H9 (cell line): Measurements from ENCODE around the gene SYNPO2. TPM values are rescaled to one million over a fixed set of nuclear protein-coding genes. Genes with fewer than 3 reads are reported as not detected.
A peak's percentile ranks its signal among the peaks of the same experiment; 100 is the strongest.

Source experiments
- DNase-seq: peaks from one replicate; pipeline ENCODE4 v3.0.0-alpha.2; 2017
- H2AFZ ChIP-seq: one replicate; pipeline ENCODE4 v1.6.1; 2013; ENCODE audit warnings: mild to moderate bottlenecking, low read length, control low read depth, moderate library complexity
- H2AK5ac ChIP-seq: 2 replicates; pipeline ENCODE4 v1.6.1; 2013; ENCODE audit warnings: low read length, control low read depth, mixed read lengths; ENCODE audit not compliant: insufficient read length
- H2BK120ac ChIP-seq: one replicate; pipeline ENCODE4 v1.6.1; 2013; ENCODE audit warnings: low read depth, mild to moderate bottlenecking, low read length, control low read depth, inconsistent platforms; ENCODE audit not compliant: poor library complexity, severe bottlenecking
- H2BK12ac ChIP-seq: 2 replicates; pipeline ENCODE4 v1.6.1; 2013; ENCODE audit warnings: low read length, control low read depth, mixed read lengths, low read depth; ENCODE audit not compliant: insufficient read length
- H2BK15ac ChIP-seq: 2 replicates; pipeline ENCODE4 v1.6.1; 2013; ENCODE audit warnings: low read depth, low read length, control low read depth
- H2BK20ac ChIP-seq: one replicate; pipeline ENCODE4 v1.6.1; 2013; ENCODE audit warnings: low read depth, mild to moderate bottlenecking, low read length, control low read depth, inconsistent platforms; ENCODE audit not compliant: poor library complexity, severe bottlenecking
- H2BK5ac ChIP-seq: 2 replicates; pipeline ENCODE4 v1.6.1; 2013; ENCODE audit warnings: low read length, control low read depth, mixed read lengths; ENCODE audit not compliant: insufficient read length
- H3K14ac ChIP-seq: 2 replicates; pipeline ENCODE4 v1.6.1; 2013; ENCODE audit warnings: low read length, control low read depth; ENCODE audit not compliant: insufficient read depth
- H3K18ac ChIP-seq: 2 replicates; pipeline ENCODE4 v1.6.1; 2013; ENCODE audit warnings: low read depth, mild to moderate bottlenecking, mixed read lengths, low read length, control low read depth; ENCODE audit not compliant: insufficient read length
- H3K23ac ChIP-seq: 2 replicates; pipeline ENCODE4 v1.6.1; 2013; ENCODE audit warnings: low read length, control low read depth, mixed read lengths, low read depth; ENCODE audit not compliant: insufficient read length
- H3K23me2 ChIP-seq: 2 replicates; pipeline ENCODE4 v1.6.1; 2013; ENCODE audit warnings: low read depth, mild to moderate bottlenecking, mixed read lengths, low read length, control low read depth; ENCODE audit not compliant: insufficient read length, poor library complexity, severe bottlenecking
- H3K27ac ChIP-seq: 2 replicates; pipeline ENCODE4 v1.5.1; 2013; ENCODE audit warnings: low read length, control low read depth, mixed read lengths, low read depth; ENCODE audit not compliant: insufficient read length
- H3K27me3 ChIP-seq: 2 replicates; pipeline ENCODE4 v1.6.1; 2013; ENCODE audit warnings: low read length, control low read depth, inconsistent platforms; ENCODE audit not compliant: insufficient read depth
- H3K4ac ChIP-seq: 2 replicates; pipeline ENCODE4 v1.6.1; 2013; ENCODE audit warnings: low read depth, mild to moderate bottlenecking, control low read depth, inconsistent platforms, low read length, moderate library complexity
- H3K4me1 ChIP-seq: 2 replicates; pipeline ENCODE4 v1.6.1; 2013; ENCODE audit warnings: low read length, control low read depth, inconsistent platforms; ENCODE audit not compliant: insufficient read depth
- H3K4me2 ChIP-seq: 2 replicates; pipeline ENCODE4 v1.6.1; 2013; ENCODE audit warnings: low read length, control low read depth, mixed read lengths; ENCODE audit not compliant: insufficient read length, insufficient read depth
- H3K56ac ChIP-seq: 2 replicates; pipeline ENCODE4 v1.6.1; 2013; ENCODE audit warnings: low read depth, mild to moderate bottlenecking, mixed read lengths, low read length, control low read depth; ENCODE audit not compliant: insufficient read length
- H3K79me1 ChIP-seq: 2 replicates; pipeline ENCODE4 v1.6.1; 2013; ENCODE audit warnings: low read depth, mild to moderate bottlenecking, moderate library complexity, low read length, control low read depth, inconsistent platforms; ENCODE audit not compliant: insufficient read depth, poor library complexity, severe bottlenecking
- H3K79me2 ChIP-seq: 2 replicates; pipeline ENCODE4 v1.6.1; 2013; ENCODE audit warnings: low read length, control low read depth, inconsistent platforms; ENCODE audit not compliant: insufficient read depth
- H3K9ac ChIP-seq: 2 replicates; pipeline ENCODE4 v1.6.1; 2013; ENCODE audit warnings: low read length, control low read depth, mixed read lengths; ENCODE audit not compliant: insufficient read length; ENCODE audit errors: extremely low read depth
- H3K9me3 ChIP-seq: one replicate; pipeline ENCODE4 v1.6.1; 2013; ENCODE audit warnings: low read depth, low read length, inconsistent platforms; ENCODE audit not compliant: control insufficient read depth
- H3T11ph ChIP-seq: one replicate; pipeline ENCODE4 v1.6.1; 2013; ENCODE audit warnings: mild to moderate bottlenecking, low read length, control low read depth, inconsistent platforms
- H4K20me1 ChIP-seq: one replicate; pipeline ENCODE4 v1.6.1; 2013; ENCODE audit not compliant: control insufficient read depth, insufficient read length, insufficient read depth
- H4K5ac ChIP-seq: 2 replicates; pipeline ENCODE4 v1.6.1; 2013; ENCODE audit warnings: low read depth, mild to moderate bottlenecking, mixed read lengths, low read length, control low read depth; ENCODE audit not compliant: insufficient read length
- H4K8ac ChIP-seq: replicated peaks from 2 replicates; pipeline ENCODE4 v1.6.1; 2013; ENCODE audit warnings: low read length, control low read depth, mixed read lengths, low read depth; ENCODE audit not compliant: insufficient read length
- H4K91ac ChIP-seq: 2 replicates; pipeline ENCODE4 v1.6.1; 2013; ENCODE audit warnings: low read depth, mild to moderate bottlenecking, moderate library complexity, mixed read lengths, low read length, control low read depth; ENCODE audit not compliant: insufficient read length
- H3K27ac Mint-ChIP-seq, 3 experiments: 2 replicates in 2 of 3; 3 replicates in 1 of 3; pipeline ENCODE4 v1.8.0; 2020 to 2021; ENCODE audit warnings: mixed read lengths in 3 of 3, mild to moderate bottlenecking in 1 of 3, moderate library complexity in 1 of 3
- H3K27me3 Mint-ChIP-seq: 2 replicates; pipeline ENCODE4 v1.8.0; 2021; ENCODE audit warnings: low read depth, mild to moderate bottlenecking, moderate library complexity, mixed read lengths
- H3K36me3 Mint-ChIP-seq, 3 experiments: 2 replicates in 2 of 3; 3 replicates in 1 of 3; pipeline ENCODE4 v1.8.0; 2020 to 2021; ENCODE audit warnings: low read depth in 3 of 3, mixed read lengths in 3 of 3; ENCODE audit not compliant: insufficient read depth in 1 of 3
- H3K4me1 Mint-ChIP-seq, 2 experiments: 2 replicates each; pipeline ENCODE4 v1.8.0; 2020; ENCODE audit warnings: mixed read lengths in 2 of 2
- H3K4me3 Mint-ChIP-seq, 2 experiments: 2 replicates in 1 of 2; 3 replicates in 1 of 2; pipeline ENCODE4 v1.8.0; 2020 to 2021; ENCODE audit warnings: mild to moderate bottlenecking in 2 of 2, mixed read lengths in 2 of 2, moderate library complexity in 1 of 2
- H3K9me3 Mint-ChIP-seq, 2 experiments: 2 replicates in 1 of 2; 3 replicates in 1 of 2; pipeline ENCODE4 v1.8.0; 2020; ENCODE audit warnings: mild to moderate bottlenecking in 2 of 2, mixed read lengths in 2 of 2, moderate library complexity in 1 of 2
- WGBS: extraction: QIAGEN DNeasy Blood & Tissue Kit; methylation state at CpG from one replicate; pipeline ENCODE4 v1.1.7; 2013; ENCODE audit warnings: missing lambda C conversion rate, low lambda C conversion rate, mixed read lengths; ENCODE audit not compliant: insufficient read length; ENCODE audit errors: extremely low coverage; 5-methylcytosine and 5-hydroxymethylcytosine counted together
- total RNA-seq: library from RNA; stranded (reverse); gene quantifications from 2 replicates; pipeline ENCODE4 v1.2.1, GENCODE V29; 2021
- TF ChIP-seq, protein P1 (sequence below): fragments of 200-600 bp; sonication (generic); conservative IDR thresholded peaks from 3 replicates; pipeline ENCODE4 v1.8.0; 2021; ENCODE audit warnings: antibody characterized with exemption, mild to moderate bottlenecking

SYNPO2 gene
- total RNA-seq, 1 experiment from 2014 or later = 1.1 TPM

GRCh38 chr4:119053997-119054396 lies 165.3 kb downstream of the SYNPO2 start:
- no peaks in the 10 kb centered on the region for H3K9me3 Mint-ChIP-seq
- Histone ChIP-seq H3K4me2 (no peak overlapping the region), H2BK20ac (no peak overlapping the region), H2AFZ (no peak overlapping the region), H3K9me3 (no peaks in the 10 kb centered on the region), H3K56ac (no peak overlapping the region), H3K27me3 (no peaks in the 10 kb centered on the region), H3K9ac (no peak overlapping the region), H3K79me2 (no peaks in the 10 kb centered on the region), H2BK5ac (no peak overlapping the region), H3K18ac (no peak overlapping the region), H3K79me1 (no peaks in the 10 kb centered on the region), H3T11ph (no peak overlapping the region), H3K27ac (no peak overlapping the region), H4K91ac (no peak overlapping the region), H3K4me1 (no peaks in the 10 kb centered on the region), H3K14ac (no peak overlapping the region), H2BK120ac (no peak overlapping the region), H4K20me1 (no peaks in the 10 kb centered on the region), H3K23ac (no peak overlapping the region), H4K8ac (no peak overlapping the region), H2BK12ac (no peak overlapping the region), H2AK5ac (no peak overlapping the region), H3K4ac (no peak overlapping the region), H4K5ac (no peak overlapping the region), H3K23me2 (no peaks in the 10 kb centered on the region), H2BK15ac (no peak overlapping the region)
- TF ChIP-seq, protein P1, sequence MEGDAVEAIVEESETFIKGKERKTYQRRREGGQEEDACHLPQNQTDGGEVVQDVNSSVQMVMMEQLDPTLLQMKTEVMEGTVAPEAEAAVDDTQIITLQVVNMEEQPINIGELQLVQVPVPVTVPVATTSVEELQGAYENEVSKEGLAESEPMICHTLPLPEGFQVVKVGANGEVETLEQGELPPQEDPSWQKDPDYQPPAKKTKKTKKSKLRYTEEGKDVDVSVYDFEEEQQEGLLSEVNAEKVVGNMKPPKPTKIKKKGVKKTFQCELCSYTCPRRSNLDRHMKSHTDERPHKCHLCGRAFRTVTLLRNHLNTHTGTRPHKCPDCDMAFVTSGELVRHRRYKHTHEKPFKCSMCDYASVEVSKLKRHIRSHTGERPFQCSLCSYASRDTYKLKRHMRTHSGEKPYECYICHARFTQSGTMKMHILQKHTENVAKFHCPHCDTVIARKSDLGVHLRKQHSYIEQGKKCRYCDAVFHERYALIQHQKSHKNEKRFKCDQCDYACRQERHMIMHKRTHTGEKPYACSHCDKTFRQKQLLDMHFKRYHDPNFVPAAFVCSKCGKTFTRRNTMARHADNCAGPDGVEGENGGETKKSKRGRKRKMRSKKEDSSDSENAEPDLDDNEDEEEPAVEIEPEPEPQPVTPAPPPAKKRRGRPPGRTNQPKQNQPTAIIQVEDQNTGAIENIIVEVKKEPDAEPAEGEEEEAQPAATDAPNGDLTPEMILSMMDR = no peak
- no peaks in the 10 kb centered on the region for H3K36me3 Mint-ChIP-seq
- H3K4me3 Mint-ChIP-seq = no peak overlapping the region
- H3K27ac Mint-ChIP-seq = peak overlapping the region in 2 of 3 experiments; percentile 38 to 56; a peak in 2 of 7 replicates
- no peaks in the 10 kb centered on the region for H3K27me3 Mint-ChIP-seq
- WGBS = no CpG with 5 or more reads among the region's 10 CpGs
- no peak for DNase-seq
- no peaks in the 10 kb centered on the region for H3K4me1 Mint-ChIP-seq
